SK-N-SH treated with all-trans-retinoic acid at 6 μM for 48 hours (cell line): Measurements from ENCODE around the gene CYP2C18.

ENCODE experiments used
- ATAC-seq: fragments of 200-7000 bp; cut with Tn5 transposase; 3 replicates; pipeline ENCODE4 v1.9.1; 2020; ENCODE audit warnings: mild to moderate bottlenecking, moderate library complexity
- ARNTL ChIP-seq: fragments of 450-650 bp; formaldehyde crosslinking; IDR thresholded peaks from 2 replicates; pipeline ENCODE4 v1.5.0; 2020; ENCODE audit warnings: low read depth, mild to moderate bottlenecking, moderate library complexity, borderline replicate concordance
- BACH2 ChIP-seq: fragments of 250-450 bp; sonication (Bioruptor Pico); IDR thresholded peaks from 2 replicates; pipeline ENCODE4 v1.9.0; 2021; ENCODE audit warnings: mild to moderate bottlenecking, borderline replicate concordance
- CSDC2 ChIP-seq: fragments of 250-450 bp; sonication (Bioruptor Pico); IDR thresholded peaks from 2 replicates; pipeline ENCODE4 v1.5.0; 2020; ENCODE audit warnings: mild to moderate bottlenecking, moderate library complexity
- ESRRG ChIP-seq: fragments of 250-450 bp; sonication (Bioruptor Pico); IDR thresholded peaks from 2 replicates; pipeline ENCODE4 v1.6.1; 2021; ENCODE audit warnings: mild to moderate bottlenecking
- GLIS3 ChIP-seq: fragments of 250-450 bp; sonication (Bioruptor Pico); IDR thresholded peaks from 2 replicates; pipeline ENCODE4 v1.5.0; 2020; ENCODE audit warnings: mild to moderate bottlenecking, moderate library complexity
- ISL1 ChIP-seq: fragments of 250-450 bp; sonication (Bioruptor Pico); IDR thresholded peaks from 2 replicates; pipeline ENCODE4 v2.1.2; 2022; ENCODE audit warnings: mild to moderate bottlenecking, moderate library complexity
- OSR1 ChIP-seq: fragments of 250-450 bp; sonication (Bioruptor Pico); IDR thresholded peaks from 2 replicates; pipeline ENCODE4 v1.8.0; 2022; ENCODE audit warnings: moderate library complexity, mild to moderate bottlenecking, inconsistent platforms
- PPARA ChIP-seq: fragments of 250-450 bp; sonication (Bioruptor Pico); IDR thresholded peaks from 2 replicates; pipeline ENCODE4 v1.5.0; 2020; ENCODE audit warnings: mild to moderate bottlenecking, borderline replicate concordance
- RARB ChIP-seq: fragments of 250-450 bp; sonication (Bioruptor Pico); IDR thresholded peaks from 2 replicates; pipeline ENCODE4 v1.8.0; 2021; ENCODE audit warnings: mild to moderate bottlenecking, moderate library complexity
- SNAI2 ChIP-seq: fragments of 250-450 bp; sonication (Bioruptor Pico); IDR thresholded peaks from 2 replicates; pipeline ENCODE4 v1.5.0; 2020; ENCODE audit warnings: mild to moderate bottlenecking, moderate library complexity
- TCF4 ChIP-seq: fragments of 250-450 bp; sonication (Bioruptor Pico); IDR thresholded peaks from 2 replicates; pipeline ENCODE4 v1.8.0; 2021; ENCODE audit warnings: mild to moderate bottlenecking, moderate library complexity, borderline replicate concordance
- TOX ChIP-seq: fragments of 250-450 bp; sonication (Bioruptor Pico); IDR thresholded peaks from 2 replicates; pipeline ENCODE4 v1.8.0; 2021; ENCODE audit warnings: mild to moderate bottlenecking, moderate library complexity, borderline replicate concordance
- ZC3H10 ChIP-seq: fragments of 250-450 bp; sonication (Bioruptor Pico); IDR thresholded peaks from 2 replicates; pipeline ENCODE4 v1.5.1; 2021; ENCODE audit warnings: mild to moderate bottlenecking, moderate library complexity
- ZFP3 ChIP-seq: fragments of 250-450 bp; sonication (Bioruptor Pico); IDR thresholded peaks from 2 replicates; pipeline ENCODE4 v1.5.0; 2020; ENCODE audit warnings: mild to moderate bottlenecking, moderate library complexity
- ZFP30 ChIP-seq: fragments of 450-650 bp; formaldehyde crosslinking; IDR thresholded peaks from 2 replicates; pipeline ENCODE4 v1.5.0; 2022; ENCODE audit warnings: mild to moderate bottlenecking, moderate library complexity
- ZNF565 ChIP-seq: fragments of 450-650 bp; formaldehyde crosslinking; conservative IDR thresholded peaks from 2 replicates; pipeline ENCODE4 v1.5.0; 2020; ENCODE audit warnings: low read depth, mild to moderate bottlenecking, moderate library complexity
- ZNF70 ChIP-seq: fragments of 450-650 bp; formaldehyde crosslinking; IDR thresholded peaks from 2 replicates; pipeline ENCODE4 v1.5.0; 2020; ENCODE audit warnings: mild to moderate bottlenecking, moderate library complexity
- ZNF8 ChIP-seq: fragments of 450-650 bp; formaldehyde crosslinking; IDR thresholded peaks from 2 replicates; pipeline ENCODE4 v1.5.0; 2020; ENCODE audit warnings: mild to moderate bottlenecking, moderate library complexity
- TF ChIP-seq, protein P1 (sequence below): fragments of 250-450 bp; sonication (Bioruptor Pico); IDR thresholded peaks from 2 replicates; pipeline ENCODE4 v1.5.1; 2021; ENCODE audit warnings: mild to moderate bottlenecking, moderate library complexity
- TF ChIP-seq, protein P2 (sequence below): fragments of 250-450 bp; sonication (Bioruptor Pico); IDR thresholded peaks from 2 replicates; pipeline ENCODE4 v1.5.0; 2020; ENCODE audit warnings: mild to moderate bottlenecking, moderate library complexity
- TF ChIP-seq, protein P3 (sequence below): fragments of 250-450 bp; sonication (Bioruptor Pico); IDR thresholded peaks from 2 replicates; pipeline ENCODE4 v1.8.0; 2020; ENCODE audit warnings: mild to moderate bottlenecking, moderate library complexity, borderline replicate concordance

CYP2C18 gene

DNA sequence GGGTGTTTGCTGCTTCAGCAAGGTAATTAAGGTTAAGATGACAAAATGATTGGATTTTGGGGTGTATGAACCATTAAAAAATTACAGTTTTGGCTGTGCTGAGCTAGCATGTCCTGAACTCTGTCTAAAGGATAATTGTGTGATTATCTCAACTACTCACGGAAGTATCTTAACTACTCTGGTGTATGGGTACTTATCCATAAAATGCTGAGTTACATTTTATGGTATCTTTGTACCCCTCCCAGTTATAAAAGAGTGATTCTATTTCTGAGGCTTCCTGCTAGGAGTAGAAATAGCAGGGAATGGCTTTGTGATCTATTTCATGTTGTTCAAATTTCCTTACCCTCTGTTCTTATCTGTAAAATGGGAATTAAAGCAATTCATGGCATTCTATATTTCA, 22.6 kb downstream of the CYP2C18 start:
- ATAC-seq, result no peak
- TF ChIP-seq ZNF70 (no peak), OSR1 (no peak), TOX (CRISPR knock-in tag) (no peak), CSDC2 (CRISPR knock-in tag) (no peak), SNAI2 (CRISPR knock-in tag) (no peak)

DNA sequence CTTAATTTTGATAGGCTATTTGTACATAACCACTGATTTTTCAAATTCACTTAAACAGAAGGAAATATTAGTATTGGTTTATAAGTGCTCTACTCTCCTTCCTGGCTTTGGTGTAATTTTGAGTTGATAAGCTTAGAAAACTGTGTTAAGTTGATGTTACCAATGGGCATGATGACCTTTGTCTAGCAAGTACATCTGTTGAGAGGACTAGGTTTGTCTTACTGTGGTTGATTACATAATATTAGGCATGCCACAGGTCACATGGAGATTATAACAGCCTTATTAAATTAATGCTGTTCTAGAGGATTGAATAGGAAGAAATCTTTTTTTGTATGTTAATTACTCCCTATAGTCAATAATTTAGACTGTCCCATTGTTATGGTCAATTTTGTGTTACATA, 27.0 kb downstream of the CYP2C18 start:
- TF ChIP-seq, protein P1, sequence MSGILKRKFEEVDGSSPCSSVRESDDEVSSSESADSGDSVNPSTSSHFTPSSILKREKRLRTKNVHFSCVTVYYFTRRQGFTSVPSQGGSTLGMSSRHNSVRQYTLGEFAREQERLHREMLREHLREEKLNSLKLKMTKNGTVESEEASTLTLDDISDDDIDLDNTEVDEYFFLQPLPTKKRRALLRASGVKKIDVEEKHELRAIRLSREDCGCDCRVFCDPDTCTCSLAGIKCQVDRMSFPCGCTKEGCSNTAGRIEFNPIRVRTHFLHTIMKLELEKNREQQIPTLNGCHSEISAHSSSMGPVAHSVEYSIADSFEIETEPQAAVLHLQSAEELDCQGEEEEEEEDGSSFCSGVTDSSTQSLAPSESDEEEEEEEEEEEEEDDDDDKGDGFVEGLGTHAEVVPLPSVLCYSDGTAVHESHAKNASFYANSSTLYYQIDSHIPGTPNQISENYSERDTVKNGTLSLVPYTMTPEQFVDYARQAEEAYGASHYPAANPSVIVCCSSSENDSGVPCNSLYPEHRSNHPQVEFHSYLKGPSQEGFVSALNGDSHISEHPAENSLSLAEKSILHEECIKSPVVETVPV (CRISPR knock-in tag), result no peak
- TF ChIP-seq CSDC2 (CRISPR knock-in tag), result no peak
- no peak for TF ChIP-seq ZC3H10
- no peak for TF ChIP-seq ZNF70
- no peak for TF ChIP-seq ZNF565 (CRISPR knock-in tag)
- TF ChIP-seq BACH2 (CRISPR knock-in tag), result no peak
- TF ChIP-seq TCF4 (CRISPR knock-in tag), result no peak
- no peak for TF ChIP-seq ZFP3 (CRISPR knock-in tag)
- TF ChIP-seq ZFP30, result no peak
- no peak for TF ChIP-seq OSR1
- TF ChIP-seq SNAI2 (CRISPR knock-in tag), result no peak
- no peak for TF ChIP-seq GLIS3 (CRISPR knock-in tag)
- no peak for TF ChIP-seq TOX (CRISPR knock-in tag)
- no peak for TF ChIP-seq ESRRG (CRISPR knock-in tag)
- no peak for ATAC-seq

DNA sequence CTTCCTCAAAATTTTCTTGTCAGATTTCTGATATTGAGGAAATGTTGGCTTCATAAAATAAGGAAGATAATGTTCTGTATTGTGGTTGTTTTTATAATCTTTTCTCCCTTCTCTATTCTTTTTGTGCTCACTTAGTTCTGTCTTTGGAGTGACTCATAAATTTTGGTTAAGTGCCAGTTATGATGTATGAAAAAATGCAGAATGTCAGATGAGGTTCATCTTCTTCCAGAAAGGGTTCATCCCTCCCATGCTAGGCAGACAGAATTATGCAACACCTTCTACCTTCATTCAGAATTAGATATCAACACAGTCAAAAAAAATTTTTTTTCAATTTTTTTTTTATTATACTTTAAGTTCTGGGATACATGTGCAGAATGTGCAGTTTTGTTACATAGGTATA, 42.3 kb downstream of the CYP2C18 start:
- TF ChIP-seq GLIS3 (CRISPR knock-in tag), result no peak
- no peak for TF ChIP-seq RARB (CRISPR knock-in tag)
- TF ChIP-seq ZFP30, result no peak
- TF ChIP-seq BACH2 (CRISPR knock-in tag), result no peak
- TF ChIP-seq, protein P1 (CRISPR knock-in tag), result no peak
- TF ChIP-seq, all 23 proteins: peak for 0
- ATAC-seq, result no peak

DNA sequence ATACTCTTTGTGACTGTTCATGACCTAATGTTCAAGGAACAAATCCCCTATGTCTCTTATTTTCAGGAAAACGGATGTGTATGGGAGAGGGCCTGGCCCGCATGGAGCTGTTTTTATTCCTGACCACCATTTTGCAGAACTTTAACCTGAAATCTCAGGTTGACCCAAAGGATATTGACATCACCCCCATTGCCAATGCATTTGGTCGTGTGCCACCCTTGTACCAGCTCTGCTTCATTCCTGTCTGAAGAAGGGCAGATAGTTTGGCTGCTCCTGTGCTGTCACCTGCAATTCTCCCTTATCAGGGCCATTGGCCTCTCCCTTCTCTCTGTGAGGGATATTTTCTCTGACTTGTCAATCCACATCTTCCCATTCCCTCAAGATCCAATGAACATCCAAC, 51.7 kb downstream of the CYP2C18 start:
- TF ChIP-seq SNAI2 (CRISPR knock-in tag), result no peak
- TF ChIP-seq, protein P2, sequence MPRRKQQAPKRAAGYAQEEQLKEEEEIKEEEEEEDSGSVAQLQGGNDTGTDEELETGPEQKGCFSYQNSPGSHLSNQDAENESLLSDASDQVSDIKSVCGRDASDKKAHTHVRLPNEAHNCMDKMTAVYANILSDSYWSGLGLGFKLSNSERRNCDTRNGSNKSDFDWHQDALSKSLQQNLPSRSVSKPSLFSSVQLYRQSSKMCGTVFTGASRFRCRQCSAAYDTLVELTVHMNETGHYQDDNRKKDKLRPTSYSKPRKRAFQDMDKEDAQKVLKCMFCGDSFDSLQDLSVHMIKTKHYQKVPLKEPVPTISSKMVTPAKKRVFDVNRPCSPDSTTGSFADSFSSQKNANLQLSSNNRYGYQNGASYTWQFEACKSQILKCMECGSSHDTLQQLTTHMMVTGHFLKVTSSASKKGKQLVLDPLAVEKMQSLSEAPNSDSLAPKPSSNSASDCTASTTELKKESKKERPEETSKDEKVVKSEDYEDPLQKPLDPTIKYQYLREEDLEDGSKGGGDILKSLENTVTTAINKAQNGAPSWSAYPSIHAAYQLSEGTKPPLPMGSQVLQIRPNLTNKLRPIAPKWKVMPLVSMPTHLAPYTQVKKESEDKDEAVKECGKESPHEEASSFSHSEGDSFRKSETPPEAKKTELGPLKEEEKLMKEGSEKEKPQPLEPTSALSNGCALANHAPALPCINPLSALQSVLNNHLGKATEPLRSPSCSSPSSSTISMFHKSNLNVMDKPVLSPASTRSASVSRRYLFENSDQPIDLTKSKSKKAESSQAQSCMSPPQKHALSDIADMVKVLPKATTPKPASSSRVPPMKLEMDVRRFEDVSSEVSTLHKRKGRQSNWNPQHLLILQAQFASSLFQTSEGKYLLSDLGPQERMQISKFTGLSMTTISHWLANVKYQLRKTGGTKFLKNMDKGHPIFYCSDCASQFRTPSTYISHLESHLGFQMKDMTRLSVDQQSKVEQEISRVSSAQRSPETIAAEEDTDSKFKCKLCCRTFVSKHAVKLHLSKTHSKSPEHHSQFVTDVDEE (CRISPR knock-in tag), result no peak
- TF ChIP-seq, all 23 proteins: peak for 0
- no peak for ATAC-seq

DNA sequence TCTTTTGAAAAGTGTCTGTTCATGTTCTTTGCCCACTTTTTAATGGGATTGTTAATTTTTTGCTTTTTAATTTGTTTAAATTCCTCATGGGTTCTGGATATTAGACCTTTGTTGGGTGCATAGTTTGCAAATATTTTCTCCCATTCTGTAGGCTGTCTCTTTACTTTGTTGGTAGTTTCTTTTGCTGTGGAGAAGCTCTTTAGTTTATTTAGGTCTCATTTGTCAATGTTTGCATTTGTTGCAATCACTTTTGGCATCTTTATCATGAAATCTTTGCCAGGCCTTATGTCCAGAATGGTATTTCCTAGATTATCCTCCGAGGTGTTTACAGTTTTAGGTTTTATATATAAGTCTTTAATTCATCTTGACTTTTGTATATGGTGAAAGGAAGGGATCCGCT, 55.1 kb downstream of the CYP2C18 start:
- ATAC-seq, result no peak
- no peak for TF ChIP-seq ARNTL (CRISPR knock-in tag)
- no peak for TF ChIP-seq TCF4 (CRISPR knock-in tag)
- no peak for TF ChIP-seq PPARA
- TF ChIP-seq CSDC2 (CRISPR knock-in tag), result no peak
- TF ChIP-seq, protein P2 (CRISPR knock-in tag), result no peak
- TF ChIP-seq OSR1, result no peak
- TF ChIP-seq ISL1, result no peak
- TF ChIP-seq, protein P3, sequence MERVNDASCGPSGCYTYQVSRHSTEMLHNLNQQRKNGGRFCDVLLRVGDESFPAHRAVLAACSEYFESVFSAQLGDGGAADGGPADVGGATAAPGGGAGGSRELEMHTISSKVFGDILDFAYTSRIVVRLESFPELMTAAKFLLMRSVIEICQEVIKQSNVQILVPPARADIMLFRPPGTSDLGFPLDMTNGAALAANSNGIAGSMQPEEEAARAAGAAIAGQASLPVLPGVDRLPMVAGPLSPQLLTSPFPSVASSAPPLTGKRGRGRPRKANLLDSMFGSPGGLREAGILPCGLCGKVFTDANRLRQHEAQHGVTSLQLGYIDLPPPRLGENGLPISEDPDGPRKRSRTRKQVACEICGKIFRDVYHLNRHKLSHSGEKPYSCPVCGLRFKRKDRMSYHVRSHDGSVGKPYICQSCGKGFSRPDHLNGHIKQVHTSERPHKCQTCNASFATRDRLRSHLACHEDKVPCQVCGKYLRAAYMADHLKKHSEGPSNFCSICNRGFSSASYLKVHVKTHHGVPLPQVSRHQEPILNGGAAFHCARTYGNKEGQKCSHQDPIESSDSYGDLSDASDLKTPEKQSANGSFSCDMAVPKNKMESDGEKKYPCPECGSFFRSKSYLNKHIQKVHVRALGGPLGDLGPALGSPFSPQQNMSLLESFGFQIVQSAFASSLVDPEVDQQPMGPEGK (CRISPR knock-in tag), result no peak
- TF ChIP-seq TOX (CRISPR knock-in tag), result no peak
- TF ChIP-seq ZNF8 (CRISPR knock-in tag), result no peak
- TF ChIP-seq BACH2 (CRISPR knock-in tag), result no peak
- no peak for TF ChIP-seq GLIS3 (CRISPR knock-in tag)
- TF ChIP-seq, protein P1 (CRISPR knock-in tag), result no peak
- TF ChIP-seq ZNF565 (CRISPR knock-in tag), result no peak
- TF ChIP-seq ESRRG (CRISPR knock-in tag), result no peak
- no peak for TF ChIP-seq RARB (CRISPR knock-in tag)
